ENCODE data around the gene SPATA12.

GRCh38 chr3:57098418-57099310 lies 38.2 kb downstream of the SPATA12 start:
- TF ChIP-seq POLR2AphosphoS5 (IDR thresholded peaks at IDR 0.05; ENCODE audit: borderline replicate concordance, low read depth, low read length) (no peak), EZH2 (IDR thresholded peaks at IDR 0.05) (no peak)
